Panc1 (cell line): ENCODE data around the gene RNF148. TPM values are rescaled to one million over a fixed set of nuclear protein-coding genes. Genes with fewer than 3 reads are reported as not detected.

Experiments used
- ATAC-seq: fragments of 200-7000 bp; cut with Tn5 transposase; 2 replicates; pipeline ENCODE4 v1.9.1; 2020; ENCODE audit warnings: mild to moderate bottlenecking, moderate library complexity
- BruUV-seq: library from RNA; stranded (reverse); fragments of 400-500 nt; replicated peaks from 2 replicates; lab custom pipeline; 2021; lab: Mats Ljungman, UMichigan
- CTCF ChIA-PET: fragments of 300-600 bp; sonication (Branson Sonifier 250); formaldehyde crosslinking; loops from one replicate; lab custom pipeline; 2022; ENCODE audit warnings: antibody characterized with exemption; lab: Charles Lee
- POLR2A ChIA-PET: fragments of 300-600 bp; sonication (Branson Sonifier 250); formaldehyde crosslinking; loops from one replicate; lab custom pipeline; 2022; ENCODE audit warnings: antibody characterized with exemption; lab: Charles Lee
- DNase-seq: peaks from one replicate; pipeline ENCODE4 v3.0.0-alpha.2; 2010; ENCODE audit warnings: low read depth, low spot score
- H3K27ac ChIP-seq: 2 replicates; pipeline ENCODE4 v1.5.1; 2011; ENCODE audit warnings: mild to moderate bottlenecking, low read length, inconsistent platforms
- H3K27me3 ChIP-seq: fragments of 200-500 bp; sonication (Bioruptor generic); 2 replicates; pipeline ENCODE4 v1.6.0; 2014; ENCODE audit warnings: low read length, inconsistent platforms; ENCODE audit not compliant: control insufficient read depth, insufficient read depth
- H3K36me3 ChIP-seq: fragments of 200-500 bp; sonication (Bioruptor generic); 2 replicates; pipeline ENCODE4 v1.5.1; 2014; ENCODE audit warnings: inconsistent platforms, mild to moderate bottlenecking, low read length, moderate library complexity; ENCODE audit not compliant: control insufficient read depth, insufficient read depth
- H3K4me1 ChIP-seq: 2 replicates; pipeline ENCODE4 v1.5.1; 2011; ENCODE audit warnings: inconsistent platforms, mild to moderate bottlenecking, low read length, moderate library complexity; ENCODE audit not compliant: control insufficient read depth, insufficient read depth
- H3K4me3 ChIP-seq, 2 experiments: 2 replicates each; pipeline ENCODE4 v1.5.1; 2011 to 2012; ENCODE audit warnings: low read depth in 2 of 2, low read length in 2 of 2, mild to moderate bottlenecking in 2 of 2, inconsistent platforms in 1 of 2, moderate library complexity in 1 of 2
- H3K9me3 ChIP-seq: fragments of 200-500 bp; sonication (Bioruptor generic); 2 replicates; pipeline ENCODE4 v1.5.1; 2014; ENCODE audit warnings: low read depth, mild to moderate bottlenecking, inconsistent platforms, low read length, moderate library complexity; ENCODE audit not compliant: control insufficient read depth, insufficient read depth
- POLR2AphosphoS5 ChIP-seq: IDR thresholded peaks from 2 replicates; pipeline ENCODE4 v1.6.1; 2012; ENCODE audit warnings: mild to moderate bottlenecking, low read depth, low read length, moderate library complexity
- SIN3A ChIP-seq: IDR thresholded peaks from 2 replicates; pipeline ENCODE4 v1.6.1; 2012; ENCODE audit warnings: low read depth, mild to moderate bottlenecking, low read length, moderate library complexity, borderline replicate concordance; ENCODE audit not compliant: insufficient read depth
- TCF7L2 ChIP-seq: IDR thresholded peaks from 2 replicates; pipeline ENCODE4 v1.6.1; 2011; ENCODE audit warnings: mild to moderate bottlenecking, low read depth, low read length, inconsistent platforms
- in situ Hi-C: cut with HindIII; loops from 2 replicates; pipeline ENCODE4 v1.10.0; 2016; ENCODE audit warnings: low sequenced_read_pairs, low pct_unique_long_range_greater_than_20kb
- intact Hi-C: fragments of 100-400 bp; cut with micrococcal nuclease; formaldehyde crosslinking; loops from one replicate; pipeline ENCODE4 v1.10.0; 2022; ENCODE audit not compliant: unreplicated experiment
- total RNA-seq: library from RNA; stranded (reverse); gene quantifications from one replicate; pipeline ENCODE4 v1.2.1, GENCODE V29; 2021; ENCODE audit not compliant: unreplicated experiment
- TF ChIP-seq, protein P1 (sequence below): fragments of 450-650 bp; IDR thresholded peaks from 2 replicates; pipeline ENCODE4 v1.5.1; 2017; ENCODE audit warnings: mild to moderate bottlenecking
- TF ChIP-seq, protein P2 (sequence below), 2 experiments: IDR thresholded peaks; 2 replicates each; pipeline ENCODE4 v1.6.1; 2011 to 2012; ENCODE audit warnings: low read depth in 2 of 2, control low read depth in 1 of 2, low read length in 1 of 2, mild to moderate bottlenecking in 1 of 2, moderate library complexity in 1 of 2; ENCODE audit not compliant: insufficient read depth in 1 of 2

The RNF148 gene
- total RNA-seq, 1 experiment from 2014 or later, result not detected

DNA sequence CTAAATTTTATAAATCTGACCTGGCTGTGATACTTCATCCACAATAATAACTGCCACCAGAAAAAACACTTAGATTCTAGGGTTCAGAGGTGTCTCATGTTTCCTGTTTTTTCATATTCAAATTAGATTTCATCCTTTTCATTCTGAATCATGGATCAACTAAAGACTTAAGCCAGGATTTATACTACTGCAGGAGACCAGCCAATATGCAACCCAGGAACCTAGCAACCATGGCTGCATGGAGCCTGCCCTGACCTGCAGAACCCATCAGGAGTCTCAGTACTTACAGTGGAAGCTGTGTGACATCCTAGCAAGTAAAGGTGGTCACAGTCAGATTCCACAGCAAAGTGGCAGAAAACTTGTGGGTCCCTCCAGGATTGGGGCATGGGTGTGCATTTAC is 40.5 kb upstream of the RNF148 start:
- in situ Hi-C loops (no loop called here), intact Hi-C loops (no loop called here)
- ATAC-seq, result no peak
- H3K27me3 ChIP-seq, result no peaks in the 10 kb centered on the region
- ChIA-PET CTCF (no interaction called here), POLR2A (no interaction called here)
- no peaks in the 10 kb centered on the region for H3K4me1 ChIP-seq
- DNase-seq, result no peak
- no peaks in the 10 kb centered on the region for H3K36me3 ChIP-seq
- no TSS peak for BruUV-seq
- H3K9me3 ChIP-seq, result no peaks in the 10 kb centered on the region
- TF ChIP-seq POLR2AphosphoS5, result no peak
- TF ChIP-seq SIN3A, result no peak
- TF ChIP-seq, protein P1, sequence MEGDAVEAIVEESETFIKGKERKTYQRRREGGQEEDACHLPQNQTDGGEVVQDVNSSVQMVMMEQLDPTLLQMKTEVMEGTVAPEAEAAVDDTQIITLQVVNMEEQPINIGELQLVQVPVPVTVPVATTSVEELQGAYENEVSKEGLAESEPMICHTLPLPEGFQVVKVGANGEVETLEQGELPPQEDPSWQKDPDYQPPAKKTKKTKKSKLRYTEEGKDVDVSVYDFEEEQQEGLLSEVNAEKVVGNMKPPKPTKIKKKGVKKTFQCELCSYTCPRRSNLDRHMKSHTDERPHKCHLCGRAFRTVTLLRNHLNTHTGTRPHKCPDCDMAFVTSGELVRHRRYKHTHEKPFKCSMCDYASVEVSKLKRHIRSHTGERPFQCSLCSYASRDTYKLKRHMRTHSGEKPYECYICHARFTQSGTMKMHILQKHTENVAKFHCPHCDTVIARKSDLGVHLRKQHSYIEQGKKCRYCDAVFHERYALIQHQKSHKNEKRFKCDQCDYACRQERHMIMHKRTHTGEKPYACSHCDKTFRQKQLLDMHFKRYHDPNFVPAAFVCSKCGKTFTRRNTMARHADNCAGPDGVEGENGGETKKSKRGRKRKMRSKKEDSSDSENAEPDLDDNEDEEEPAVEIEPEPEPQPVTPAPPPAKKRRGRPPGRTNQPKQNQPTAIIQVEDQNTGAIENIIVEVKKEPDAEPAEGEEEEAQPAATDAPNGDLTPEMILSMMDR, result no peak
- TF ChIP-seq TCF7L2, result no peak
- TF ChIP-seq, protein P2, sequence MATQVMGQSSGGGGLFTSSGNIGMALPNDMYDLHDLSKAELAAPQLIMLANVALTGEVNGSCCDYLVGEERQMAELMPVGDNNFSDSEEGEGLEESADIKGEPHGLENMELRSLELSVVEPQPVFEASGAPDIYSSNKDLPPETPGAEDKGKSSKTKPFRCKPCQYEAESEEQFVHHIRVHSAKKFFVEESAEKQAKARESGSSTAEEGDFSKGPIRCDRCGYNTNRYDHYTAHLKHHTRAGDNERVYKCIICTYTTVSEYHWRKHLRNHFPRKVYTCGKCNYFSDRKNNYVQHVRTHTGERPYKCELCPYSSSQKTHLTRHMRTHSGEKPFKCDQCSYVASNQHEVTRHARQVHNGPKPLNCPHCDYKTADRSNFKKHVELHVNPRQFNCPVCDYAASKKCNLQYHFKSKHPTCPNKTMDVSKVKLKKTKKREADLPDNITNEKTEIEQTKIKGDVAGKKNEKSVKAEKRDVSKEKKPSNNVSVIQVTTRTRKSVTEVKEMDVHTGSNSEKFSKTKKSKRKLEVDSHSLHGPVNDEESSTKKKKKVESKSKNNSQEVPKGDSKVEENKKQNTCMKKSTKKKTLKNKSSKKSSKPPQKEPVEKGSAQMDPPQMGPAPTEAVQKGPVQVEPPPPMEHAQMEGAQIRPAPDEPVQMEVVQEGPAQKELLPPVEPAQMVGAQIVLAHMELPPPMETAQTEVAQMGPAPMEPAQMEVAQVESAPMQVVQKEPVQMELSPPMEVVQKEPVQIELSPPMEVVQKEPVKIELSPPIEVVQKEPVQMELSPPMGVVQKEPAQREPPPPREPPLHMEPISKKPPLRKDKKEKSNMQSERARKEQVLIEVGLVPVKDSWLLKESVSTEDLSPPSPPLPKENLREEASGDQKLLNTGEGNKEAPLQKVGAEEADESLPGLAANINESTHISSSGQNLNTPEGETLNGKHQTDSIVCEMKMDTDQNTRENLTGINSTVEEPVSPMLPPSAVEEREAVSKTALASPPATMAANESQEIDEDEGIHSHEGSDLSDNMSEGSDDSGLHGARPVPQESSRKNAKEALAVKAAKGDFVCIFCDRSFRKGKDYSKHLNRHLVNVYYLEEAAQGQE (IDR thresholded peaks at IDR 0.05; ENCODE audit: insufficient read depth in 1 of 2, low read depth in 2 of 2, low read length in 1 of 2), result no peak
- no peak overlapping the region for H3K4me3 ChIP-seq
- no peak overlapping the region for H3K27ac ChIP-seq

- in situ Hi-C loops (no loop called here), intact Hi-C loops (no loop called here)
- DNase-seq (no peak), ATAC-seq (no peak)
- H3K36me3 ChIP-seq, result no peaks in the 10 kb centered on the region
- H3K4me3 ChIP-seq, result no peak overlapping the region
- no peaks in the 10 kb centered on the region for H3K4me1 ChIP-seq
- TF ChIP-seq TCF7L2, result no peak
- no peak for TF ChIP-seq POLR2AphosphoS5
- TF ChIP-seq SIN3A, result no peak
- TF ChIP-seq, protein P2 (IDR thresholded peaks at IDR 0.05; ENCODE audit: insufficient read depth in 1 of 2, low read depth in 2 of 2, low read length in 1 of 2), result no peak
- TF ChIP-seq, protein P1, result no peak
- no TSS peak for BruUV-seq
- POLR2A ChIA-PET, result interaction anchor here (0.6 kb wide), 1 partner anchor 138 kb away, joined by 5 read pairs; no protein-coding TSS in a partner anchor
- no peaks in the 10 kb centered on the region for H3K27me3 ChIP-seq
- no peaks in the 10 kb centered on the region for H3K9me3 ChIP-seq
- H3K27ac ChIP-seq, result no peak overlapping the region
- CTCF ChIA-PET, result no interaction called here
Observed at GRCh38 chr7:122738947-122739346, 36.2 kb upstream of the RNF148 start.
